Effector memory CD4-positive, alpha-beta T cell (primary cell): ENCODE data around the gene FRMD1.

ENCODE experiments used
- DNase-seq, 3 donors: peaks; one replicate each; pipeline ENCODE4 v3.0.0-alpha.2; 2020
- H3K27ac ChIP-seq: 2 replicates; pipeline ENCODE4 v1.7.0; 2013; ENCODE audit warnings: mild to moderate bottlenecking, low read length, moderate library complexity; ENCODE audit not compliant: insufficient read depth, poor library complexity, severe bottlenecking
- H3K27me3 ChIP-seq: replicated peaks from 2 replicates; pipeline ENCODE4 v1.7.0; 2013; ENCODE audit warnings: mild to moderate bottlenecking, low read length; ENCODE audit not compliant: insufficient read depth, control insufficient read depth, poor library complexity, severe bottlenecking
- H3K36me3 ChIP-seq: 2 replicates; pipeline ENCODE4 v1.7.0; 2013; ENCODE audit warnings: mild to moderate bottlenecking, low read length, moderate library complexity; ENCODE audit not compliant: control insufficient read depth, insufficient read depth
- H3K4me1 ChIP-seq: 2 replicates; pipeline ENCODE4 v1.7.0; 2013; ENCODE audit warnings: low read length, mild to moderate bottlenecking; ENCODE audit not compliant: control insufficient read depth, insufficient read depth, poor library complexity, severe bottlenecking
- H3K4me3 ChIP-seq: 2 replicates; pipeline ENCODE4 v1.7.0; 2013; ENCODE audit warnings: low read length, low read depth, mild to moderate bottlenecking; ENCODE audit not compliant: insufficient read depth, poor library complexity, severe bottlenecking
- H3K9me3 ChIP-seq: 2 replicates; pipeline ENCODE4 v1.7.0; 2013; ENCODE audit warnings: mild to moderate bottlenecking, low read length, moderate library complexity; ENCODE audit not compliant: control insufficient read depth
- total RNA-seq, 3 donors: gene quantifications; one replicate each; lab custom pipeline; 2026; lab: John Stamatoyannopoulos, UW

Gene FRMD1
- 0 reads per million in 3 donors for total RNA-seq

- Histone ChIP-seq H3K36me3 (no peaks in the 10 kb centered on the region), H3K27ac (no peak within 1 kb of the TSS), H3K27me3 (no peaks in the 10 kb centered on the region), H3K4me3 (no peak within 1 kb of the TSS), H3K4me1 (no peaks in the 10 kb centered on the region), H3K9me3 (no peaks in the 10 kb centered on the region)
- DNase-seq: no peak
Measured at GRCh38 chr6:168078943-168079405, at the start of gene FRMD1. FRMD1 (minus strand) TSS chr6:168079212; CDS start chr6:168079094, 118 bp downstream.

- Histone ChIP-seq H3K36me3 (no peaks in the 10 kb centered on the region), H3K9me3 (no peaks in the 10 kb centered on the region), H3K4me3 (no peak overlapping the region), H3K27ac (no peak overlapping the region), H3K27me3 (no peaks in the 10 kb centered on the region), H3K4me1 (no peaks in the 10 kb centered on the region)
- no peak for DNase-seq
Measured at GRCh38 chr6:168128006-168128630, 49.1 kb upstream of the FRMD1 start.

GRCh38 chr6:168127384-168127868 lies 48.4 kb upstream of the FRMD1 start:
- no peak overlapping the region for H3K27ac ChIP-seq
- no peaks in the 10 kb centered on the region for H3K36me3 ChIP-seq
- H3K4me3 ChIP-seq: no peak overlapping the region
- H3K27me3 ChIP-seq: no peaks in the 10 kb centered on the region
- H3K4me1 ChIP-seq: no peaks in the 10 kb centered on the region
- DNase-seq: no peak
- no peaks in the 10 kb centered on the region for H3K9me3 ChIP-seq

GRCh38 chr6:168126566-168127383 lies 47.8 kb upstream of the FRMD1 start:
- Histone ChIP-seq H3K36me3 (no peaks in the 10 kb centered on the region), H3K27ac (no peak overlapping the region), H3K9me3 (no peaks in the 10 kb centered on the region), H3K27me3 (no peaks in the 10 kb centered on the region), H3K4me1 (no peaks in the 10 kb centered on the region), H3K4me3 (no peak overlapping the region)
- no peak for DNase-seq

GRCh38 chr6:168125429-168126001 lies 46.5 kb upstream of the FRMD1 start:
- no peak for DNase-seq
- Histone ChIP-seq H3K27ac (no peak overlapping the region), H3K4me1 (no peaks in the 10 kb centered on the region), H3K9me3 (no peaks in the 10 kb centered on the region), H3K27me3 (no peaks in the 10 kb centered on the region), H3K4me3 (no peak overlapping the region), H3K36me3 (no peaks in the 10 kb centered on the region)

GRCh38 chr6:168124921-168125320 lies 45.9 kb upstream of the FRMD1 start:
- H3K36me3 ChIP-seq: no peaks in the 10 kb centered on the region
- no peaks in the 10 kb centered on the region for H3K9me3 ChIP-seq
- DNase-seq: no peak
- no peaks in the 10 kb centered on the region for H3K4me1 ChIP-seq
- H3K27me3 ChIP-seq: no peaks in the 10 kb centered on the region
- no peak overlapping the region for H3K27ac ChIP-seq
- H3K4me3 ChIP-seq: no peak overlapping the region

GRCh38 chr6:168124158-168124557 lies 45.1 kb upstream of the FRMD1 start:
- DNase-seq: no peak
- no peaks in the 10 kb centered on the region for H3K27me3 ChIP-seq
- H3K27ac ChIP-seq: no peak overlapping the region
- no peaks in the 10 kb centered on the region for H3K36me3 ChIP-seq
- no peak overlapping the region for H3K4me3 ChIP-seq
- no peaks in the 10 kb centered on the region for H3K4me1 ChIP-seq
- H3K9me3 ChIP-seq: no peaks in the 10 kb centered on the region

- no peak for DNase-seq
- no peaks in the 10 kb centered on the region for H3K36me3 ChIP-seq
- no peaks in the 10 kb centered on the region for H3K27me3 ChIP-seq
- no peaks in the 10 kb centered on the region for H3K4me1 ChIP-seq
- H3K4me3 ChIP-seq: no peak overlapping the region
- no peak overlapping the region for H3K27ac ChIP-seq
- no peaks in the 10 kb centered on the region for H3K9me3 ChIP-seq
Measured at GRCh38 chr6:168123165-168123911, 44.3 kb upstream of the FRMD1 start.

- Histone ChIP-seq H3K9me3 (no peaks in the 10 kb centered on the region), H3K4me1 (no peaks in the 10 kb centered on the region), H3K27me3 (no peaks in the 10 kb centered on the region), H3K36me3 (no peaks in the 10 kb centered on the region), H3K4me3 (no peak overlapping the region), H3K27ac (no peak overlapping the region)
- no peak for DNase-seq
Measured at GRCh38 chr6:168122521-168122920, 43.5 kb upstream of the FRMD1 start.
